HG03097 (cell line): ENCODE results near the gene S100A16.
"Not testable (repeated sequence)": the region's sequence is repeated elsewhere in the genome, so short reads cannot be mapped to it uniquely, and the experiment has no call there.

Source experiments
- ATAC-seq: cut with Tn5 transposase; IDR thresholded peaks from one replicate; pipeline ENCODE4 v1.9.1; 2021; ENCODE audit not compliant: unreplicated experiment, low FRiP score

Gene S100A16

DNA sequence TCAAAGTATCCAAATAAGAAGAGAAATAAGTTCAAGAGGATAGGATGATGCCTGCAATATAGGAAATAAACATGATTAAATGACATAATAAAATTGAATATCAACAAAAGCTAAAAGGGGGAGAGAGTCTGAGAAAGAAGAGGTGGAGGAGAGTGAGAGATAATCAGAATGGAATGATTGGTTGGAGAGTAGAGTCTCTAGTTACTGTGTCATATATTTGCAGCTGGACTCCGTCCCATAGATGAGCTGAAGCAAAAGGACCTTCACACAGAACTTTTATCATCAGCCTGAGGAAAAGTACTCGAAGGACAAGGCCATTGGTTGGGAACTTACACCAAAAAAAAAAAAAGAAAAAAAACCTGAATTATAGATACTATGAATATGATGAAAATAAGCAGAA is 24.5 kb downstream of the S100A16 start:
- ATAC-seq: no peak

DNA sequence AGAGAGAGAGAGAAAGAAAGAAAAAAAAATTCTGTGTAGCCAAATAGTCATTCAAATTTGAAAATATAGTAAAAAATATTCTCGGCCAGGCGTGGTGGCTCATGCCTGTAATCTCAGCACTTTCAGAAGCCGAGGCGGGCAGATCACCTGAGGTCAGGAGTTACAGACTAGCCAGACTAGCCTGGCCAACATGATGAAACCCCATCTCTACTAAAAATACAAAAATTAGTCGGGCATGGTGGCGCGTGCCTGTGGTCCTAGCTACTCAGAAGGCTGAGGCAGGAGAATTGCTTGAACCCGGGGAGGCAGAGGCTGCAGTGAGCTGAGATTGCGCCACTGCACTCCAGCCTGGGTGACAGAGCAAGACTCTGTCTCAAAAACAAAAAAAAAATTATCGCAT is 24.9 kb downstream of the S100A16 start:
- not testable (repeated sequence) for ATAC-seq

DNA sequence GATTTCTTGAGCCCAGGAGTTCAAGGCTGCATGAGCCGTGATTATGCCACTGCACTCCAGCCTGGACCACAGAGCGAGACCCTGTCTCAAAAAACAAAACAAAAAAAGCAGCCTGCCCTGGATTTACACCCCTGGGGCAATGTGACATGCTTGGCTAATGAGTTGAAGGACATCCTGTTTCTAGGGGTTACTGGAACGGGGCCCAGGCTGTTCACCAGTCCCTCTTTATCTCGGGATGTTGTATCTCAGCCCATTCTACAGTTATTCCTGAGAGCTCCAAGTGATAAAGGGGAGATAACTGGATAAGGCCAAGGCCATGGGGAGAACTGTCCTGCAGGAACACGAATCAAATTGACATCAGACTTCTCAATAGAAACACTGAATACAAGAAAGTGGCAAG is 25.6 kb downstream of the S100A16 start:
- ATAC-seq: no peak

DNA sequence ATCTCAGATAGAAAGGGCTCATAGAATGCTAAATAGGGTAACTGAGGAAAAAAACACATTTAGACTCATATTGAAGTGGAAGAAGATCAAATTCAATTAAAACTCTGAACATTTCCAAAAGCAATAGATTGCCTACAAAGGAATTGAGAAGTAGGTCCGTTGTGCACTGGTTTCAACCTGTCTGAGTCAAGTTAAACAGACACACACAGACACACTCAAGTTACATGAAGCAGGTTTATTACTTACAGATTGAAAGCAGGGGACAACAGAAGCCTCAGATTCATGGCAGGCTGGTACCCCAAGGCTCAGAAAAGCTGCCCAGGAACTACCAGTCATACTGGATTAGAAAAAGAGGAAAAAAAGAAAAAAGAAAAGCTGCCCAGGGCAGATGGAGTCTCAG is 26.6 kb downstream of the S100A16 start:
- ATAC-seq: no peak

DNA sequence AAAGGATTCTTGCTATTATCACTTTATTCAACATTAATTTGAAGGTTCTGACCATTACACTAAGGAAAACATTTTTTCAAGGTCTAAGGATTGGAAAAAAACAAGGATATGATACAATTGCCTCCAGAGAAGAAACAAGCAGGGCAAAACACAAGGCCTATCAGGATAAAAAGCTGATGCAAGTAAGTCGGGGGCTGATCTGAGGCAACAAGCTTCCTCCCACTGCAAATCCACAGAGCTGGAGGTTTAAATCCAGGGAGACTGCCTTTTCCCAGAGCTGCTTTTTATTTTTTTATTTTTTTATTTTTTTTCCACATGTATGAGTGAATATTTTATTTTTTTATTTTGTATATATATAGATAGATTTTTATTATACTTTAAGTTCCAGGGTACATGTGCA is 27.9 kb downstream of the S100A16 start:
- ATAC-seq: no peak

DNA sequence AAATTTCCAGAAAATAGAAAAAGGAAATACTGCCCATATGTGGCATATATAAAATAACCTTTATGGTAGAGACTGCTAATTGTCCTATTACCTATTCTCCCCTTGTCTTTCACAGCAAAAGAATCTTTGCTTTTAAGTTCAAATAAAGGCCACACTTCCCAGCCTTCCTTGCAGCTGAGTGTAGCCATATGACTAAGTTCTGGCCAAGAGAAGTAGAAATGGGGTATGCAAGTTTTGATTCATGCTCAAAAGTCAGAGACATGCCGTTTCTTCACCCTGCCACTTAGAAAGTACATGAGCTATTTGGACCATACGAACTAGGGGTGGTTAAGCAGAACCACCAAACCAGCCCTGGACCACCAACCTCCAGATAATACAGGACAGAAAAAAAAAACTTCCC is 29.0 kb downstream of the S100A16 start:
- no peak for ATAC-seq

DNA sequence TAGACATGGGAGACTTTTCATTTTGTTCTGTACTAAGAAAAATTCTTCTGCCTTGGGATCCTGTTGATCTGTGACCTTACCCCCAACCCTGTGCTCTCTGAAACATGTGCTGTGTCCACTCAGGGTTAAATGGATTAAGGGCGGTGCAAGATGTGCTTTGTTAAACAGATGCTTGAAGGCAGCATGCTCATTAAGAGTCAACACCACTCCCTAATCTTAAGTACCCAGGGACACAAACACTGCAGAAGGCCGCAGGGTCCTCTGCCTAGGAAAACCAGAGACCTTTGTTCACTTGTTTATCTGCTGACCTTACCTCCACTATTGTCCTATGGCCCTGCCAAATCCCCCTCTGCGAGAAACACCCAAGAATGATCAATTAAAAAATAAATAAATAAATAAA is 29.4 kb downstream of the S100A16 start:
- ATAC-seq: not testable (repeated sequence)

DNA sequence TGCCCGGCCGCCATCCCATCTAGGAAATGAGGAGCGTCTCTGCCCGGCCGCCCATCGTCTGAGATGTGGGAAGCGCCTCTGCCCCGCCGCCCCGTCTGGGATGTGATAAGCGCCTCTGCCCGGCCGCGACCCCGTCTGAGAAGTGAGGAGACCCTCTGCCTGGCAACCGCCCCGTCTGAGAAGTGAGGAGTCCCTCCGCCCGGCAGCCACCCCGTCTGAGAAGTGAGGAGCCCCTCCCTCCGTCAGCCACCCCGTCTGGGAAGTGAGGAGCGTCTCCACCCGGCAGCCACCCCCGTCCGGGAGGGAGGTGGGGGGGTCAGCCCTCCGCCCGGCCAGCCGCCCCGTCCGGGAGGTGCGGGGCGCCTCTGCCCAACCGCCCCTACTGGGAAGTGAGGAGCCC is 30.1 kb downstream of the S100A16 start:
- not testable (repeated sequence) for ATAC-seq

DNA sequence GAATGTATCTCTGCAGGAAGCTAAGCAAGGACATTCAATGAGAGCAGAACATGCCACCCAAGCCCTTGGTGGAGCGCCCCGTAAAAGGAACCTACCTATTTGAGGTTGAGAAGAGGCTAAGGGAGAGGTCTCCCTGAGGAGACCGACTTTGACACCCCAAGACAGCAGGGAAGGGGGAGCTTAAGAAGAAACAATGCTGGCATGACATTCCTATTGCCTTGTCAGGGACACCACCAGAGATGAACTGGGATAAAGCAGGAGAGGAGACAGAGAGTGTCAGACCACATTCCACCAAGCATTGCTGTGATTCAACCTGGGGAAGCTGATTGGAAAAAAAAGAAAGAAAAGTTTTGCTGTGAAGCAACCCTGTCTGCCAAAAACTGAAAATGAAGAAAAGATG is 34.0 kb downstream of the S100A16 start:
- no peak for ATAC-seq

DNA sequence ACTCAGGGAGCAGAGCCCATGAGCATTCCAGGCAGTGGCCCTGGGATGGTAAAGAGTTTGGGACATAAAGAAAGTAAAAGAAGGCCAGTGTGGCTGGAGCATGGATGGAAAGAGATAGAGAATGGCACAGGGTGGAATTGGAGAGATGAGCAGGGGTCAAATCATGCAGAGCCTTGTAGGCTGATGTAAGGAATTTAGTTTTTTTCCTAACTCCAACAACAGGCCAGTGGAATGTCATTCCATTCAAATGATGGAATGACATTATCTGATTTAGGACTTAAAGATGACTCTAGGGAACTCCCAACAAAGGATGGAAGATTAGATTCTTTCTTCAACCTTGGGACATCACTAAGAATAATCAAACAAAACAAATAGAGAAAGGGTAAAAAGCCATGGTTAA is 34.4 kb downstream of the S100A16 start:
- no peak for ATAC-seq

DNA sequence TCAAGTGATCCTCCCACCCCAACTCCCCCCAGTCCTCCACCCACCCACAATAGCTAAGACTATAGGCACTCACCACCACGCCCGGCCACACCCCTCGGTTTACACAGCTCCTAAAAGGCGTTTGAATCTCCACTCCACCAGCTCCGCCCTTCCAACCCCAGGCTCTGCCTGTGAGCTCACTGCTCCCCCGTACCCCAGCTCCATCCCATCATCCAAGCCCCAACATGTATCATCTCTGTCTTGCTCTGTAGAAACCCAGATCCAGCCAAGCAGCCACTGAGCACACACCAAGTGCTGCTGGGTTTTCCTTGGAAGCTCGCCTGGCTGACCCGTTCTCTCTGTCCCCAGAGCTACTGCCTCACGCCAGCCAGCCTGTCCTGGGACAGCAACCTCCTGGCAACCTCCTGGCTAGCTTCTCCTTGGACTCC is 35.3 kb downstream of the S100A16 start:
- ATAC-seq: no peak

DNA sequence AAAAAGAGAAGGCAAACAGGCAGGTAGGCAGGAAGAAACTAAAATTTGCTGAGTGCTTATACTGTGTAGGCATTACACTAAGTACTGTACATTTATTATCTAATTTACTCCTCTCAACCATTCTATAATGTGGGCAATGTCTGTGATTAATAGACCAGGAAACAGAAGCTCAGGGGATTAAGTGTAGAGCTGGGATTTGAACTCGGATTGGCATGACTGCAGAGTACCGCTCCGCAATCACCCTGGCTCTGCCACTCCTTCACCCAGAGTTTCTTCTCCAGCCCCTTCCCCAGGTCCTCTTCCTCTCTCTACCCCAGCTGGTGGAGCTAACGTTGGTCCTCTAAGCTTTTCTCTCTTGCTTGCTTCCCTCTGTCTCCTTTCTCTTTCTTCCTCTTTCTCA is 35.8 kb downstream of the S100A16 start:
- ATAC-seq: no peak

DNA sequence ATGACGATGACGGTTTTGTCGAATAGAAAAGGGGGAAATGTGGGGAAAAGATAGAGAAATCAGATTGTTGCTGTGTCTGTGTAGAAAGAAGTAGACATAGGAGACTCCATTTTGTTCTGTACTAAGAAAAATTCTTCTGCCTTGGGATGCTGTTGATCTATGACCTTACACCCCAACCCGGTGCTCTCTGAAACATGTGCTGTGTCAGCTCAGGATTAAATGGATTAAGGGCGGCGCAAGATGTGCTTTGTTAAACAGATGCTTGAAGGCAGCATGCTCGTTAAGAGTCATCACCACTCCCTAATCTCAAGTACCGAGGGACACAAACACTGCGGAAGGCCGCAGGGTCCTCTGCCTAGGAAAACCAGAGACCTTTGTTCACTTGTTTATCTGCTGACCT is 37.4 kb downstream of the S100A16 start:
- ATAC-seq: not testable (repeated sequence)

DNA sequence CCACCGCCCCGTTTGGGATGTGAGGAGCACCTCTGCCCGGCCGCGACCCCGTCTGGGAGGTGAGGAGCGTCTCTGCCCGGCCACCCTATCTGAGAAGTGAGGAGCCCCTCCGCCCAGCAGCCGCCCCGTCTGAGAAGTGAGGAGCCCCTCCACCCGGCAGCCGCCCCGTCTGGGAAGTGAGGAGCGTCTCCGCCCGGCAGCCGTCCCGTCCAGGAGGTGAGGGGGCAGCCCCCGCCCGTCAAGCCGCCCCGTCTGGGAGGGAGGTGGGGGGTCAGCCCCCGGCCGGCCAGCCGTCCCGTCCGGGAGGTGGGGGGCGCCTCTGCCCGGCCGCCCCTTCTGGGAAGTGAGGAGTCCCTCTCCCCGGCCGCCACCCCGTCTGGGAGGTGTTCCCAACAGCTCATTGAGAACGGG is 37.9 kb downstream of the S100A16 start:
- ATAC-seq: not testable (repeated sequence)

DNA sequence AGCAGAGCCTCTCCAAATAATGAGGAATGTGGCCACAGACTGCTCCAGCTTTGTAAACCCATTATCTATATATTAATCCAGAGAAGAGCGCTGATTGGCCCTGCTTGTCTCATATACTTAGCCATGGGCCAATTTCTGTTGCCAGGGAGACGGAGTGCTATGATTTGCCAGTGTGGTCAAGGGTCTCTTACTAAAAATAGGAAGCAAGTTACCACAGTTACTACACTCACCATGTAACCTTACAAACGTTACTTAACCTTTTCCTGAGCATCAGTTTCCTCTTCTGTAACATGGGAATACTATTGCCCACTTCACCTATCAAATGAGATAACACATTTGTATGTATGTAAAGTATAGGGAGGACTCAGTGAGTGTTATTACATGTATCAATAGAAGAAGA is 39.6 kb downstream of the S100A16 start:
- no peak for ATAC-seq

DNA sequence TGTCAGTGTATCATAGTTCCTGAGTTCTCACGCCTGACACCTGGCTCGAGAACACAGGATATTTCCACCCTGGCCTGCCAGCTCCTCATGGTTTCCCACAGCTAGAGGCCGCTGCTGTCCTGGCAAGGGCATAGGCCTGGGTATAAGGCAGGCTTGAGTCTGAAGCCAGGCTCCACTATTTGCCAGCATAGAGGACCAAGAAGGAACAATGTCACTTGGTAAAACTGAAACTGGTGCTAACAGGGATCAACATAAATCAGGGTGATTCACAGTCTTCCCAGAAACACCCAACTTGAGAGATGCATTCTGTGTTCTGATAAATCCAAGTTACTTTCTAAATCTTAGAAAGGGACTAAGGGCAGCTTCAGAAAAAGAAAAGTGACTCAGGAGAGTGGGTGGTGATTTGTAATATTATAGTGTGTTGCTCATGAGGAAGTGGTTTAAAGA is 40.3 kb downstream of the S100A16 start:
- no peak for ATAC-seq

DNA sequence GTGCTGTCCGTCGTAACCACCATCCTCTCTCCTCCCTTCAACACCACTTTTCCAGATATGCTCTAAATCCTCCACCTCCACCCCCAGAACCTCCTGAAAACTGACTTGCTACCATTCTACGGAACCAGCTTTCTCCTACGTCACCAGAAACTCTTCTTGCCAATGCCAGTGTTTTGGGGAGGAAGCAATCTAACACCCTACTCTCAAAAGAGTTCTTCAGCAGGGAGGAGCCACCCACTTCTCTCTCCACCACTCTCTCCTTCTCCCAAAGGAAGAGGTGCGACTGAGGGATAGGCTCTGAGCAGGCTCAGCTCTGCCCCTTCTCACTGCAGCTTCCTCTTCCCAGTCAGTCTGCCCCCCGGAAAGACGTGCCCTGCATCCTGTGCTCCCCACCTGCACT is 41.2 kb downstream of the S100A16 start:
- no peak for ATAC-seq

DNA sequence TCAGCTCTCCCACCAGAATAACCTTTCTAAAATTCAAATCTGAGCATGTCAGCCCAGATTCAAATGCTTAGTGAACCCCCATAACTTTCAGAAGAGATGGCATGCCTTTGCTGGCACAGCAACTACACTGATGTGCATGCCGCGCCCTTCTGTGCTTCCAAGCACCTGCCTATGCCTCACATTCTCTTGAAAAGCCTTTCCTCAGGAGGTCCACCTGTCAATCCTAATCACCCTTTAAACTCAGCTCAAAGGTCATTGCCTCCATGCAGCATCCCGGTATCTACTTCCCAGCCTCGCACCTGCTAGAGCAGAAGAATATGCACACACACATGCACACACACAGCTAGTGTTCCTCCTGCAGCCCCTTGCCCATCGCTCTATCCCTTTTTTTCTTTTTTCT is 42.1 kb downstream of the S100A16 start:
- ATAC-seq: no peak

DNA sequence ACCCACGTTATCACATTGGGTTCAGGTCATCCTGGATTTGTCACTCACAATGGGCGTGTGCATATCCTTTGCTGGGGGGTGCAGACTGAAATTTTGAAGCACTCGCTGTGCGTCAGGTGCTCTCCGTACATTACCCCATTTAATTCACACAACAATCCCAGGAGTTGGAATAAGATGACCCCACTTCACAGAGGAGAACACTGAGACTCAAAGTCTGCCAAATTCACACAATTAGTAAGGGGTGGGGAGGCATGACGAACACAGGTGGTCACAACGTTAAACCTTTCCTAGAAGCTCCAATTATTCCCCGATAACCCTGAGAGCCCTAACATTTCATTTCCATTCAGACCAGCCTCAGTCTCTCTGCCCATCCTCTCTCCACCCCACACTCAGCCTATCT is 43.5 kb downstream of the S100A16 start:
- ATAC-seq: no peak

DNA sequence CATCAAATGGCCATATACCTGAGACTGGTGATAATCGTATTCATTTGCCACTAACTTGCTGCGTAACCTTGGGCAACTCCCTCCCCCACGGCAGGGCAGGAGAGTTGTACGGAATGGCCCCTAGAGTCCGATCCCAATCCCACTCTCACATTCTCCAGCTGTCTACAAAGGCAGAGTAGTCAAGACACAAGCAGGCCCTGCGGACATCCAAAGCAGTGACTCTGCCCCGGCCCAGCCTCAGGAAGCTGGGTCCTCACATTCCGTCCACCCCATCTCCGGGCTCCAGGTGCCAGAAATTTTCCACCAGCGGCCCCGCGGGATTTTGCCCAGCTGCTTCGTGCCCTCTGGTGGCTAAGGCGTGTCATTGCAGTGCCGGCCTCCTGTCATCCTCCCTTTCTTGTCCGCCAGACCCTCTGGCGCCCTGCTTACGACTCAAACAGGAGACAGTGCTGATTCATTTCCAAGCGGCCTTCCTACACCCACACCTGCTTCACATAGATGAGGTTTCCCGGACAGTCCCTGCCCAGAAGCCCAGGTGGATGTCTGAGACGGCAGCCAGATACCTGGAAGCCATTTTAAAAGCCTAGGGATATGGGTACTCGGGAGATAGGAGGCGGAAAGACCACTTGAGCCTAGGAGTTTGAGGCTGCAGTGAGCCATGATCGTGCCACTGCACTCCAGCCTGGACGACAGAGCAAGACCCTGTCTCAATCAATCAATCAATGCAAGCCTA is 44.4 kb downstream of the S100A16 start:
- ATAC-seq: no peak

DNA sequence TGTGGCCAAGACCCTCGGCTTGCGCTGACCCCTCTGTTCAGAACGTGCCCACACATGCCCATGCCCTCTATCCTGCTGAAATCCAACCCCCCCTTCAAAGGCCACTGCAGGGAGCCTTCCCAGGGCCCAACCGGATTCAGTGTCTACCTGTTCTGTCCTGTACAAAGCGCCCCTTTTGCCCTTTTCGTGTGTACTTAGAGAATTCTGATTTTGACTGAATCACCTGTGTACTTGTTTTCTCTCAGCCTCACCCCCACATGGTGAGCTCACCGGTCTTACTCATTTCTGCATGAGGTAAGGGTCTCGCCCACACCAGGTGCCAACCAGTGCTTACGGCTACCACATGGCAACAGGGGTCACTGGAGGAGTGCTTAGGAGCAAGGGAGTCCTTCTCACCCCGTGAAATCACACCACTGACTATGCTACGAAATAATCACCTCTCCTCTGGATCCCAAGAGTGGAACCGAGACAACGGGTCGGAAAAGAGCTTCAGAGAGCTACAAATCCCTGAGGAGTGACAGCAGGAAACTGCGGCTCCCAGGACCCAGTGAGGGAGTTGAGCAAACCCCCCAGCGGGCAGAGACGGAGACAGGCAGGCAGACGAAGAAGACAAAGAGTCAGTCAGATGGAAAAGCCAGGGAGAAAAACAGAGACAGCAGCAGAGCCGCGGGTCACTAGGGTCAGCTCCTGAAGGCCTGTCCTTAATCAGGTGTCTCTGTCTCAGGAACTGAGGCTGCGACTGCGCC is 45.1 kb downstream of the S100A16 start:
- ATAC-seq: no peak
